GM18511 (cell line): ENCODE data around the gene TBATA.

Experiments used
- ATAC-seq: cut with Tn5 transposase; IDR thresholded peaks from one replicate; pipeline ENCODE4 v1.9.1; 2021; ENCODE audit warnings: mild to moderate bottlenecking, moderate library complexity; ENCODE audit not compliant: unreplicated experiment

Gene TBATA

DNA sequence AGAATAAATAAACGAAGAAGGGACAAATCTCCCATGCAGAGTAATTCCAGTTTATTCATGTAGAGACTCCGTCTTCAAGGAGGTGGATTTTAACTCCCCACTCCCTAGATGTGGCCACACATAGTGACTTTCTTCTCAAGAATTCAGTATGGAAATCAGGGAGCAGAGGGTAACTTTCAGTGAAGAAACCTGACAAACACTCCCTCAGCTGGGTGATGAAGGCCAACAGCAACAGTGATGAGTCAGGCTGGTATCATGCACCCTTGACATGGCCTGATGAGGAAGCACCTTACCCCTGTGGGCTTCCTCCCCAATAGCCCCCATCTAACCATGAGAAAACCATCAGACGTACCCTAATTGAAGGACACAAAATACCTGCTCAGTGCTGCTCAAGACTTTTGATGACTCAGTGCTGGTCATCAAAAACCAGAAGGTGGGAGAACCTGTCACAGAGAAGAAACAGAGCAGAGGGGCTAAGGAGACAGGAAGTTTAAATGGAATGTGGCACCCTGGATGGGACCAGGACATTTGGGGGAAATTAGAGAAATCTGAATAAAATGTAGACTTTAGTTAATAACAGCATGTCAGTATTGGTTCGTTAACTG, 62.3 kb downstream of the TBATA start:
- ATAC-seq, result no peak
